HG02973 (cell line): ENCODE measurements around the gene SLC24A3.
"Not testable (repeated sequence)": the region's sequence is repeated elsewhere in the genome, so short reads cannot be mapped to it uniquely, and the experiment has no call there.

Source experiments
- ATAC-seq: cut with Tn5 transposase; IDR thresholded peaks from one replicate; pipeline ENCODE4 v1.9.1; 2021; ENCODE audit warnings: moderate library complexity; ENCODE audit not compliant: unreplicated experiment

SLC24A3 gene

DNA sequence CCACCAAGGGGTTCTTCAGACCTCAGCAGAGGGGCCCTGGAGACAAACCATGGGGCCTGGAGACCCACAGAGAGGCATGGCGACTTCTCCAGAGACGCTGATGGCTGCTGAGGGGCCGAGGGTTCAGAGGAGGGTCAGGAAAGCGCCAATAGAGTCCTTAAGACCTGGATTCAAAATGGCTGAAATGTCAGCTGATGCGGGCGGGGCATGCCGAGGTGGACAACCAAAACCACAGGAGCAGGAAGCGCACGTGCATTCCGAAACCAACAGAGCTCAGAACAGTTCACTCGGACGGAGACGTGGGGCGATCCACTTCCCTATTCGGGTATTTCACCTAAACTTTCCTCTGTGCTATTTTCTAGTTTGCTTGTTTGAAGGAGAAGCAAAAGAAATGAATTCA, 445.7 kb downstream of the SLC24A3 start:
- ATAC-seq, result peak; percentile 90

DNA sequence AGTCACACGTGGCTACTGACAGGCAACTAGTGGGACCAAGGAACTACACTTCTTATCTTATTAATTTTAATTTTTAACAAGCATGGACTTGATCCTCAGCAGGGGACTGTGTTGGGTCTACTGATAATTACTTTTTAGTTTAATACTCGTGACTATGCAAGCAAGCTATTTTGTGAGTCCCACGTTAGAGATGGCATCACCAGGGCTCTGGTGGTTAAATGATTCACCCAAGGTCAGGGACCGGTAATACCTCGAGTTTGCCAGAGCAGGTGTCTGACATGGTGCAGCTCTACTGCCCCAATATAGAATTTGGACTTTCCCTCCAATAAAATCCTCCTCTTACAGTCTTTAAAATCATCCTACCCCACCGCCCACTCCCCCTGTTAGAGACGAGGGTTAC, 447.0 kb downstream of the SLC24A3 start:
- no peak for ATAC-seq

DNA sequence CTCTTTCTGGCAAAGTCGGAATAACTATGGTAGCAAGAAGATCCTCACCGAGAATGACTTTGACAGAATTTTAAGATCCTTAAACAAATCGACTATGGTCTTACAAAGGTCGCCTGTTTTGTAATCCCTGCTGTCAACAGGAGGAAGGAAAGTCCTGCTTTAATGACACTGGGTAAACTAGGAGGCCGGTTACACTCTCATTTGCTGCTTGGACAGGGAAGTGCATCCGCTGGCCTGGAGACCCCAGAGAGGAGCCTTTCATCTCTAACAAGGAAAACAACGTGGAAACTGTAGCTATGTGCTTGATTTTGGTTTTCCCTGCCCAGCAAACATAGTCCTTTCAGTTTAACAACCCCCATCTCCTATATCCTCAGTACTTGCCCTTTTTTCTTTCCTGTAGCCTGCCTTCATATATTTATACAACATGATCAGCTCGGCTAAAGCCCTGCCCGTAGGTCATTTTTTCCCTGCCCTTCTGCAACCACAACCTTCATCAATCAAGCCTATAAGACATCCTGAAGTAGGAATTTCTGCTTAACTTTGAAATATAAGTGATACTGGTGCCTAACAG, 448.5 kb downstream of the SLC24A3 start:
- no peak for ATAC-seq

GRCh38 chr20:19661717-19662636, 449.5 kb downstream of the SLC24A3 start:
- no peak for ATAC-seq

GRCh38 chr20:19662637-19662995, 450.2 kb downstream of the SLC24A3 start:
- ATAC-seq, result no peak

DNA sequence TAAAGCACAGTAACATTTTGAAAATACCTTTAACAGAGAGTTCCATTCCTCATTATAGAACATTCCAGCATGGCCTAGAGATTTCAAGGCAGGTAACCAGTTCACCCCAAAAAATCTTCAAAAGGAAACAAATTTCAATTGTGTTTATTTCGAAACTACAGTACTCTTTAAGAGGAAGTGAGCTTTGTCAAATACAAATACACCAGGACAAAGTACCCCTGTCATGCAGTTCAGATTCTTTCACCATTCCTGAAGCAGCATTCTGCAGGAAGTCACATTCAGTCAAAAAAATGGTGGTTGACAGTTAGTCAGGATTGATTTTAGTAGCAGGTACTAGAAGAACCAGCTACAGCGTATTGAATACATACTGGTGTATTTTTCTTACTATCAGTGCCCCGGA, 456.0 kb downstream of the SLC24A3 start:
- no peak for ATAC-seq

- ATAC-seq, result no peak
Measured at GRCh38 chr20:19670829-19671228, 458.4 kb downstream of the SLC24A3 start.

DNA sequence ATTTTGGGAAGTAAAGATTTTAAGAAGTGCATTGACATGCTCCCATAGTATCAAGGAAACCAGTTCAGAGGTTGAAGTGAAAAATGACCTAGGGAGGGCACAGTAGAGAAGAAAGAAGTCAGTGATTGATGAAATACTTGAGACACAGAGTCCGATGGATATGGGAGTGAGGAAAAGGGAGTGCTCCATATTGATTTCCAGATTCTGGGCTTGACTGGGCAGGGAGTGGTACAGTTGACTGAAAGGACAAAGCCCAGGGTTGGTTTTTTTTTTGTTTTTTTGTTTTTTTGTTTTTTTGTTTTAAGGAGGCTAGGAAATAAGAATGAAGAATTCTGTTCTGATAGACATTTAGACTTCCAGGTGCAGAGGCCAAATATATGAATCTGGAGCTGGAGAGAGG, 458.9 kb downstream of the SLC24A3 start:
- no peak for ATAC-seq

DNA sequence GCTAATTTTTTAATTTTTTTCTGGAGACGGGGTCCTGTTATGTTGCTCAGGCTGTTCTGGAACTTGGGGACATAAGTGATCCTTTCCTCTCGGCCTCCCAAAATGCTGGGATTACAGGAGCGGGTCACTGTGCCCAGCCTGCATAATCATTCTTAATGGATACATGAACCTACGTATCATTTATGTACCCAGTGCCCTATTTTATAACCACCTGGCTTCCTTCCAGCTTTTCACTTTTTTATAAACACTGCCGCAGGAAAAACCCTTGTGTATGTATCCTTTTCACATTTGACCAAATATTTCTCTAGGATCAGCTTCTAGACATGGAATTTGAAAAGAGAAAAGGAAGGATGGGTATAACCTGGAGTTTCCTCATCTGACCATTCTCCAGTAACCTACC, 460.1 kb downstream of the SLC24A3 start:
- no peak for ATAC-seq

GRCh38 chr20:19673575-19673974, 461.1 kb downstream of the SLC24A3 start:
- ATAC-seq, result no peak

GRCh38 chr20:19676202-19676601, 463.8 kb downstream of the SLC24A3 start:
- no peak for ATAC-seq

DNA sequence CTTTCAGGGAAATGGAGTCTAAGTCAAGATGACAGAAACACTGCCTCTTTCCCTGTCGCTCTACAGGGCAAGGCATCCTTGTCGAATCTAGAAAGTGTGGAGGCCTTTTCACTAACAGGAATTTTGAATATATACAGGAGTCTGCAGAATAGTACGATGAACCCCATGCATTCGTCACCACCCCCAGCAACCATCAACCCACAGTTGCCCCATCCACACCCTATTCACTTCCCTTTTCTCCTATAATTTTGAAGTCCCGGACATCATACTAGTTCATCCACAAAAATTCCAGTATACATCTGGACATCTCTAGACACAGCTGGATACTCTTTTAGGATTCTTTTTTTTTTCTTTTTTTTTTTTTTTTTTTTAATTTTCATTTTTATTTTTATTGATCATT, 464.9 kb downstream of the SLC24A3 start:
- no peak for ATAC-seq

DNA sequence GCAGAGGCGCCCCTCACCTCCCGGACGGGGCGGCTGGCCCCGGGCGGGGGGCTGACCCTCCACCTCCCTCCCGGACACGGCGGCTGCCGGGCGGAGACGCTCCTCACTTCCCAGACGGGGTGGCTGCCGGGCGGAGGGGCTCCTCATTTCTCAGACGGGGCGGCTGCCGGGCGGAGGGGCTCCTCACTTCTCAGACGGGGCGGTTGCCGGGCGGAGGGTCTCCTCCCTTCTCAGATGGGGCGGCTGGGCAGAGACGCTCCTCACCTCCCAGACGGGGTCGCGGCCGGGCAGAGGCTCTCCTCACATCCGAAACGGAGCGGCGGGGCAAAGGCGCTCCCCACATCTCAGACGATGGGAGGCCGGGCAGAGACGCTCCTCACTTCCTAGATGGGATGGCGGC, 466.1 kb downstream of the SLC24A3 start:
- ATAC-seq, result not testable (repeated sequence)

DNA sequence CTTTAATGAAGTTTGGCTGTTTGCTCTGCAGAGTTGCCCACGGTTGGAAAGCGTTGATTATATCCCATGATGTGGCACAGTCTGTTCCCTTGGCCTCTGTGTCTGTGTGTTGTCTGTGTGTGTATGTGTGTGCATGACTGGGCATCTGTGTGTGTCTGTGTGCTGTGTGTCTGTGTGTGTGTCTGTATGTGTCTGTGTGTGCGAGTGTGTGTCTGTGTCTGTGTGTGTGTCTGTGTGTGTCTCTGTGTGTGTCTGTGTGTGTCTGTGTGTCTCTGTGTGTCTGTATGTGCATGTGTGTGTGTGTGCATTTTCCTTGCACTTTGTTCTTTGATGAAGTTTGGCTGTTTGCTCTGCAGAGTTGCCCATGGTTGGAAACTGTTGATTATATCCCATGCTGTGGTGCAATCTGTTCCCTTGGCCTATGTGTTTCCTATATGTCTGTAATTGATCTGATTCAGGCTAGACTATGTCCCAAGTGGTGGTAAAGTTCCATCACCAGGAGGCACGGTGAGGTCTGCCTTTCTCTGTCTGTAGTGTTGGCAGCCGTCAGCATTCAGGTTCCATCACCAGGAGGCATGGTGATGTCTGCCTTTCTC, 467.6 kb downstream of the SLC24A3 start:
- ATAC-seq, result no peak

- ATAC-seq, result no peak
Measured at GRCh38 chr20:19682249-19682648, 469.8 kb downstream of the SLC24A3 start.

GRCh38 chr20:19683188-19683587, 470.7 kb downstream of the SLC24A3 start:
- ATAC-seq, result no peak

DNA sequence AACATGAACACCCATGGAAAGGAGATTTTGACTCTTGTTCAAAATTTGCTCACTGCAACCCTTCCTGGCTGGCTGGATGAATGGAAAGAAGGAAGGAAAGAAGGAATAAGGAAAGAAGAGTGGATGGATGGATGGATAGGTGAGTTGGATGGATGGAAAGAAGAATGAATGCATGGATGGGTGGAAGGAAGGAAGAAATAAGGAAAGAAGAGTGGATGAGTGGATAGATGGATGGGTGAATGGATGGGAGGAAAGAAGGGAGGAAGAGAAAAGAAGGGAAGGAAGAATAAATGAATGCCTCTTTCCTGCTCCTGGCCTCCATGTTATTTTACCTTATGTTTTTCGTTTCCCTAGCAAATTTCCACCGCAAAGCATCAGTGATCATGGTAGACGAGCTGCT, 471.4 kb downstream of the SLC24A3 start:
- no peak for ATAC-seq

DNA sequence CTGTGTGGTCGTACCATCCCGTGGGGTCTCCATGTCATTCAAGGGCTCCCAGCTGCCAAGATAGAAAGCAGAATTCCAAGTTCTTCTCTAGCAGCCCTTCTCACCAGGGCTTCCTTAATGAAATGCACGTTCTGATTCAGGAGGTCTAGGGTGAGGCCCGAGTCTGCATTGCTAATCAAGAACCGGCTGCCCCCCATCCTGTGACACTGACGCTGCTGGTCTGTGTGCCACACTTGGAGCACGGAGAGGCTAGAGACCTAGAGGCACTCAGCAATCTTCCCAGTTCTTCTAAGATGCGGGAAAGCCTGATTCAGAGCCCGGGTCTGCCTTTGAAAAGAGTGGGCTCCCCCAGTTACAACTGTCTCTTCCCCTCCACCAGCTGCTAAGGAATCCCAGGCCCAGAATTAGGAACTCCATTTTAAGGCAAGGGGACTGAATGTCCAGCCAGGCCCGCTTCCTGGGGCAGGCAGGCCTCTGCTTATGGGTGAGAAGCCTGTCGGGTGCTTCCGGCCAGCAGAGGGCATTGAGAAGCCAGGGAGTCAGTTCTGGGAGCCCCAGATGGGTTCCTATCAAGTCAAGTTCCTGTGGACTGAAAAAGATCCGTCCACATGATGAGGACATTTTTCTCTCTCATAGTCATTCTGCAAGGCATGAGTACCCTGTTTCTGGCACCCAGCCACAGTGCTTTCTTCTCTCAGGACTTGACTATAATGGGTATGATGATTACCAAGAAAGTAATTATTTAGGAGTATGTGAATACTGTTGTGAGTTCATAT, 475.8 kb downstream of the SLC24A3 start:
- ATAC-seq, result no peak

DNA sequence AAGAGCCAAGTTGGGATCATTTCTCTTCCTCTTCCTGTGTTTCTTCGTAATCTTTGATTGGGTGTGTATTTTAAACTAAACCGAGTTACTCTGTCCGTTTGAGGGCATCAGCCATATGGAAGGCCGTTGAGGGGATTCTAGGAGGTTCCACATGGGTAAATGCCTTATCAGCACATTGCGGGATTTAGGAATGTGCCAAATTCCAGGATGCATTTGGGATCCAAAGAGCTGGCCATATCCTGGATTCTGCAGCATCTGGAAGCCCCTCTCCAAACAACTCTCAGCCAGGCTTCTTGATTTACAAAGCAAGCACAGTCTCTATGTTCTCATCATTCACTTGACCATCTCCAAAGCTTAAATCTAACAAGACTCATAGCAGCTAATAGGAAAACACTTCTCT, 478.0 kb downstream of the SLC24A3 start:
- no peak for ATAC-seq

DNA sequence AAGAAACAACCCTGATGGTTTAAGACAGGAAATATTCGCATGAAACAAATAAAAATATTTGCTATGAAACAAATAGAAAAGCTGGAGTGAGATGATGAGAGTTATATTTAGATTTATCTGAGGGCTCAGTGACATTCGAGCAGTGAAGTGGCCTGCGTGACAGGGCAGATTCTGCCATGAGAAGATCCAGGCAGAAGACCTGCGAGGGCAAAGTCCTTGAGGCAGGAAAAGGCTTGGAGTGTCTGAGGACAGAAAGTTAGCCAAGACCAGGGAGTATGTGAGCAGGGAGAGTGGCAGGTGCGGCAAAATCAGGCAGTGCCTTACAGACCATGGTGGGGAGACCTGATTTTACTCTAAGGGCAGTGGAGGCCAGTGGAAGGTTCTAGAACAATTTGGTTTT, 478.7 kb downstream of the SLC24A3 start:
- no peak for ATAC-seq

- no peak for ATAC-seq
Measured at GRCh38 chr20:19692100-19692499, 479.7 kb downstream of the SLC24A3 start.
